Transverse colon (tissue), 4 donors: ENCODE results near the gene GABPB2.

Experiments
- CTCF ChIP-seq, 5 experiments: fragments of 200-600 bp in 3 of 5; fragments of 450-650 bp in 2 of 5; sonication (generic) in 3 of 5; IDR thresholded peaks; 1 replicate in 2 of 5; 2 replicates in 3 of 5; pipeline ENCODE4 v1.5.1; 2016 to 2017; ENCODE audit warnings: antibody characterized with exemption in 5 of 5, inconsistent platforms in 3 of 5, mild to moderate bottlenecking in 2 of 5, moderate library complexity in 1 of 5
- EP300 ChIP-seq: sonication (generic); formaldehyde crosslinking; IDR thresholded peaks from one replicate; pipeline ENCODE4 v1.6.1; 2017; ENCODE audit warnings: antibody characterized with exemption, low read depth
- POLR2AphosphoS5 ChIP-seq, 3 donors: sonication (generic); formaldehyde crosslinking; IDR thresholded peaks; one replicate each; pipeline ENCODE4 v1.6.1; 2016; ENCODE audit warnings: antibody characterized with exemption in 3 of 3

DNA sequence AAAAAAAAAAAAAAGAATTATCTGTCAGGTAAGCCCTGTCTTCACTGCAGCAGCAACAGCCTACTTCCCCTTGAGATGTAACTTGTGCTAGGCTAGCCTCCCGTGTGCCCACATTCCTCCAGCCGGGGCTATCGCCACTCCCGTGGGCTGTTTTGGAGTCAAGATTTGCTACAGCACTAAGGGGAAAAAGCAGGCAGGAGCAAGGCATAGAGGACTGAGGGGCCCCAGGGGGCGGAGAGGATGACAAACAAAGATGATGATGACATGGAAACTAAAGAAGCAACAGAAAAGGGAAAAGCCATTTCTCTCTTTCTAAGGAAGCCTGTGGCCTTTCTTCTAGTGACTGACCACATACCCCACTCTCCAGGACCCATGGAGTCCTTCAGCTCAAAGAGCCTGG, 87.8 kb downstream of the GABPB2 start:
- TF ChIP-seq POLR2AphosphoS5 (IDR thresholded peaks at IDR 0.05): no peak
- no peak for TF ChIP-seq CTCF (IDR thresholded peaks at IDR 0.05)
- no peak for TF ChIP-seq EP300
